Measurements from ENCODE around the gene ZFYVE26.

The ZFYVE26 gene

DNA sequence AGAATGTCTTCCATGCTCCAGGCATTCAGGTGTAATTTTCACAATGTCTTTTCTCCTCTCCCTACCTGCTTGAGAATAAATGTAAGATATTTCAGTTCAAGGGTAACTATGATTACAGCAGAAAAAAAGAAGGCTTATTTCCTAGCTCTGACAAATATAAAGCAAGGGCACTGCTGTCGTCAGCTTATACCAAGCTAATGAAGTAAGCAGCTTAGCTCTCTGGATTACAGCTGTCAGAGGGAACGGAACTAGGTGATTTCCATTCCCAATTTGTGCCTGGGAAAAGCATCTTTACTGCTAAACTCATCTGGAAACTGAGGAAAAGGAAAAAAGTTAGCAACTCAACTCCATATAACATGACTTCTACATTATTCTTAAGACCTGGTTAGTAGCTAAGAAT, 56.5 kb downstream of the ZFYVE26 start:
- DNase-seq (ENCODE audit: low read depth) = no peak
- no peak overlapping the region for H3K4me3 ChIP-seq (ENCODE audit: low read length)
- TF ChIP-seq, protein P1, sequence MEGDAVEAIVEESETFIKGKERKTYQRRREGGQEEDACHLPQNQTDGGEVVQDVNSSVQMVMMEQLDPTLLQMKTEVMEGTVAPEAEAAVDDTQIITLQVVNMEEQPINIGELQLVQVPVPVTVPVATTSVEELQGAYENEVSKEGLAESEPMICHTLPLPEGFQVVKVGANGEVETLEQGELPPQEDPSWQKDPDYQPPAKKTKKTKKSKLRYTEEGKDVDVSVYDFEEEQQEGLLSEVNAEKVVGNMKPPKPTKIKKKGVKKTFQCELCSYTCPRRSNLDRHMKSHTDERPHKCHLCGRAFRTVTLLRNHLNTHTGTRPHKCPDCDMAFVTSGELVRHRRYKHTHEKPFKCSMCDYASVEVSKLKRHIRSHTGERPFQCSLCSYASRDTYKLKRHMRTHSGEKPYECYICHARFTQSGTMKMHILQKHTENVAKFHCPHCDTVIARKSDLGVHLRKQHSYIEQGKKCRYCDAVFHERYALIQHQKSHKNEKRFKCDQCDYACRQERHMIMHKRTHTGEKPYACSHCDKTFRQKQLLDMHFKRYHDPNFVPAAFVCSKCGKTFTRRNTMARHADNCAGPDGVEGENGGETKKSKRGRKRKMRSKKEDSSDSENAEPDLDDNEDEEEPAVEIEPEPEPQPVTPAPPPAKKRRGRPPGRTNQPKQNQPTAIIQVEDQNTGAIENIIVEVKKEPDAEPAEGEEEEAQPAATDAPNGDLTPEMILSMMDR (IDR thresholded peaks at IDR 0.05; ENCODE audit: insufficient read depth, low read depth, low read length, missing control alignments) = no peak

DNA sequence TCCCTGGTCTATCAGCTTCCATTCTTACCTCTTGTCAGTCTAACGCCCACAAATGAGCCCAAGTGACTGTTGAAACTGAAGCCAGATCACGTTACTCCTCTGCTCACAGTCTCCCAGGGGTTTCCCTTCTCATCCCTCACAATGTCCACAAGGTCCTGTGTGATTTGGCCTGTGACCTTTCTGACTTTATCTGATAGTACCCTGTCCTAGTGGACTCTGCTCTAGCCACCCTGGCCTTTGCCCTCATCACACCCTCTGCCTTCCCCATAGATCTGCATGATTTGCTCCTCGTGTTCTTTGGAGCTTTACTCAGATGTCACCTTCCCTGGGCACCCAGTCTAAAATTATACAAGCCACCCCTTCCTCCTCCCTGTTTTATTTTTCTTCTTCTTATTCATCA, 59.2 kb downstream of the ZFYVE26 start:
- H3K4me3 ChIP-seq (ENCODE audit: low read length) = no peak overlapping the region
- DNase-seq (ENCODE audit: low read depth) = no peak
- TF ChIP-seq, protein P1 (IDR thresholded peaks at IDR 0.05; ENCODE audit: insufficient read depth, low read depth, low read length, missing control alignments) = no peak

DNA sequence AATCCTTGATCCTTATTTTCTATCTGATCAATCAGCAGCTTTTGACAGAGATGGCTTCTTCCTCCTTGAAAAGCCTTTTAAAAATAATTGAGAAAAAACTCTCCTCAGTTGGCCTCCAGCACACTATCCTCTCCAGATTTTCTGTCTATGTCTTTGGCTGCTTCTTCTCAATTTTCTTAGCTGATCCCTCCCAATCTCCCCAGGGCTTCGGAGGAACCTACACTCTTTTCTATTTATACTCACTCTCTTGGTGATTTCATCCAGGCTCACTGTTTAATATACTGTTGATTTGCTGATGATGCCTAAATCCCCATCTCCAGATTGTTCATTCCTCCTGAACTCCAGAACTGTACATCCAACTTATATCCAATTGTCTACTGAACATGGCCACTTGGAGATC, 59.9 kb downstream of the ZFYVE26 start:
- H3K4me3 ChIP-seq (ENCODE audit: low read length) = no peak overlapping the region
- TF ChIP-seq, protein P1 (IDR thresholded peaks at IDR 0.05; ENCODE audit: insufficient read depth, low read depth, low read length, missing control alignments) = no peak
- no peak for DNase-seq (ENCODE audit: low read depth)

DNA sequence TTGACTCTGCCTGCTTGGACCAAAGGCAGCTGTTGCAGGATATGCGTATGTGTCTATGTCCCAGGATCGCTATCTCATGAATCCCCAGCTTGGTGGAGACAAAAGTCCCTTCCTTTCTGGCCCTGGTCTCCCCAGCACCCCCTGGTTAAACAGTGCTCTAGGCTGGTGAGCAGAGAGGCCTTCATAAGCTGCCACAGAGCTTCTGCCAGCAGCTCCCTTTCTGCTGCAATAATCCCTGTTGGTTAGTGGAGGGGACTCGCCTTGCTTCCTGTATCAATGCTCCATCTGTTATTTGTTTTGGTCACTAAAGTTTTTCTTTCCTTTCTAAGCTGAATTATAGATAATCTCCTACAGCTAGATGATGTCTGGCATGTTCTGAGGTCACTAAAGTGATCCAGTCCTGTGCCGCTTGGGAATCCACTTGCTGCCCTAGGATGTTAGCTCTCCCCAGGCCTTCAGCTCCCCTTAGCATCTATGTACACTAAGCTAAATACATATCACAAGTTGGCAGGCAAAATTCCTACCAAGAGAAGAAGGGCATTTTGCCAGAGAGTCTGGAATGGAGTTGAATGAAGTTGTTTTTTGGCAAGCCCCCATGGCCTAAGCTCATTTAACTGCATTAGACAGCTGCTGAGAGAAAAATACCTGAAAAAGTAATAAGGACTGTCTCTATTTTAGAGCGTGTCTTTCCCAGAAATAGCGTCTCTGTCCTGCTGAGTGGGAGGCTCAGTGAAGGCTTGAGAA, 66.9 kb downstream of the ZFYVE26 start:
- TF ChIP-seq, protein P1 (IDR thresholded peaks at IDR 0.05; ENCODE audit: insufficient read depth, low read depth, low read length, missing control alignments) = no peak
- no peak for DNase-seq (ENCODE audit: low read depth)
- no peak overlapping the region for H3K4me3 ChIP-seq (ENCODE audit: low read length)

DNA sequence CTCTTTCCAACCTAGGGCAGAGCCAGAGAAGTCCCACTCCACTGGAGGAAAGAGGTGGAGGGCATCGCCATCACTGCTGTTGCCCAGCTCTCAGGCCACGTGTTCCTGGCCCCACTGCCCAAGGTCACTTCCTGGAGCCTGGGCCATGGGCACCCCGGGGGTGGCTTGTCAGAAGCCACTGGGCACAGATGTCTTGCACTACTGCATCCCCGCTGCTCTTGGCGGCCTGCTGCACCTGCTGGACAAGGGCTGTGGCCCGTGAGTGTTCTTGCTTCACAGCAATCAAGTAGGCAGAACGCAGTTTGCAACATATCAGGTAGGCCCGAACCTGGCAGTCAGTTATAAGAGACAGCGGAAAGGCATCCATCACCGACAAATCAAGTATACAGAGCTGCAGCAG, 68.1 kb downstream of the ZFYVE26 start:
- TF ChIP-seq, protein P1 (IDR thresholded peaks at IDR 0.05; ENCODE audit: insufficient read depth, low read depth, low read length, missing control alignments) = no peak
- H3K4me3 ChIP-seq (ENCODE audit: low read length) = no peak overlapping the region
- DNase-seq (ENCODE audit: low read depth) = no peak

DNA sequence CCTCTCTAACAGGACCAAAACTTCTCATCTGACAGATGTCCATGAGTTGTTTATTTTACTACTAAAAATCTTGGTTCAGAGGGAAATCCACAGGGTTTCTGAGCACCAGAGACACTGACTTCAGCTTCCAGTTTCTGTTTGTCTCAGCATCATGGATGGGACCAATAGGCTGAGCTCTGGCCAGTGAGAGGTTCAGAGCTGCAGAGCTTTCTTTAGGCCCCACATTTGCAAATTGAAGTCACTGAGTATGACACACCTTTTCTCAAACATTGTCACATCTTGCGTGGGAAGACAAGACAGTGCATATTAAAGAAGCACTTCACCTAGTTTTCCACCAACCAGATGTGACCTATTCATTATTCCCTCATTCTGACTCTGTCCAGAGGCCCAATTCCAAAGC, 69.5 kb downstream of the ZFYVE26 start:
- H3K4me3 ChIP-seq (ENCODE audit: low read length) = no peak overlapping the region
- no peak for DNase-seq (ENCODE audit: low read depth)
- TF ChIP-seq, protein P1 (IDR thresholded peaks at IDR 0.05; ENCODE audit: insufficient read depth, low read depth, low read length, missing control alignments) = no peak

DNA sequence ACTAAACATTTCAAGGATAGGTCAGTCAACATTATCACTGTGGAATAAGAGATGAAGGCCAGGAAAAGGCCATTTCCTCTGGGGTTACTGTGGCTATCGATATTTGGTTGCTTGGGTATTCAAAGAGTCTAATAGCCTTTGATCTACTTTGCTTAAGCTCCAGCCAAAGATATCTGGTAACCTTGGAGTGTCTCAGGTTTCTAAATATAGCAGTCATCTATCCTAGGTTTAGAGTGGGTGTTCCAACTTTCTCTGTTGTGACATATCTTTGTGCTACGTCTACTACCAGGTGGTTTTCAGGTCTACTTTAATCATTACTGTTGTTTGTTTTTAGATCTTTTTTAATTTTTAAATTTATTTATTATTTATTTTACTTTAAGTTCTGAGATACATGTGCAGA, 72.3 kb downstream of the ZFYVE26 start:
- TF ChIP-seq, protein P1 (IDR thresholded peaks at IDR 0.05; ENCODE audit: insufficient read depth, low read depth, low read length, missing control alignments) = no peak
- no peak overlapping the region for H3K4me3 ChIP-seq (ENCODE audit: low read length)
- DNase-seq (ENCODE audit: low read depth) = no peak
